Keratinocyte (primary cell): ENCODE results near the gene TMPRSS11D.

Source experiments
- CTCF ChIP-seq, 3 experiments: IDR thresholded peaks in 1 of 3; conservative IDR thresholded peaks in 1 of 3; optimal IDR thresholded peaks in 1 of 3; 2 replicates in 2 of 3; 3 replicates in 1 of 3; pipeline versions ENCODE3 to v1.5.1; 2011; ENCODE audit warnings: low read length in 3 of 3, mild to moderate bottlenecking in 3 of 3, moderate library complexity in 2 of 3, control low read depth in 1 of 3, inconsistent platforms in 1 of 3; ENCODE audit not compliant: insufficient read depth in 2 of 3; ENCODE audit errors: extremely low read depth in 1 of 3
- EZH2 ChIP-seq: IDR thresholded peaks from one replicate; pipeline ENCODE4 v1.6.1; 2012; ENCODE audit warnings: inconsistent platforms, mild to moderate bottlenecking, low read length, moderate library complexity

- TF ChIP-seq CTCF (optimal IDR thresholded peaks at IDR 0.05 in 1 of 3, IDR thresholded peaks at IDR 0.05 in 1 of 3, conservative IDR thresholded peaks at IDR 0.05 in 1 of 3; ENCODE audit: extremely low read depth in 1 of 3, insufficient read depth in 2 of 3, low read length in 3 of 3) (no peak), EZH2 (no peak)
Observed at GRCh38 chr4:67892253-67892652, 8.5 kb upstream of the TMPRSS11D start.
